ENCODE measurements around the gene SF1. TPM values are rescaled to one million over a fixed set of nuclear protein-coding genes. Genes with fewer than 3 reads are reported as not detected.
A peak's percentile ranks its signal among the peaks of the same experiment; 100 is the strongest.

The SF1 gene
- total RNA-seq, 2 experiments from 2014 or later: 1,632 to 1,657 TPM

DNA sequence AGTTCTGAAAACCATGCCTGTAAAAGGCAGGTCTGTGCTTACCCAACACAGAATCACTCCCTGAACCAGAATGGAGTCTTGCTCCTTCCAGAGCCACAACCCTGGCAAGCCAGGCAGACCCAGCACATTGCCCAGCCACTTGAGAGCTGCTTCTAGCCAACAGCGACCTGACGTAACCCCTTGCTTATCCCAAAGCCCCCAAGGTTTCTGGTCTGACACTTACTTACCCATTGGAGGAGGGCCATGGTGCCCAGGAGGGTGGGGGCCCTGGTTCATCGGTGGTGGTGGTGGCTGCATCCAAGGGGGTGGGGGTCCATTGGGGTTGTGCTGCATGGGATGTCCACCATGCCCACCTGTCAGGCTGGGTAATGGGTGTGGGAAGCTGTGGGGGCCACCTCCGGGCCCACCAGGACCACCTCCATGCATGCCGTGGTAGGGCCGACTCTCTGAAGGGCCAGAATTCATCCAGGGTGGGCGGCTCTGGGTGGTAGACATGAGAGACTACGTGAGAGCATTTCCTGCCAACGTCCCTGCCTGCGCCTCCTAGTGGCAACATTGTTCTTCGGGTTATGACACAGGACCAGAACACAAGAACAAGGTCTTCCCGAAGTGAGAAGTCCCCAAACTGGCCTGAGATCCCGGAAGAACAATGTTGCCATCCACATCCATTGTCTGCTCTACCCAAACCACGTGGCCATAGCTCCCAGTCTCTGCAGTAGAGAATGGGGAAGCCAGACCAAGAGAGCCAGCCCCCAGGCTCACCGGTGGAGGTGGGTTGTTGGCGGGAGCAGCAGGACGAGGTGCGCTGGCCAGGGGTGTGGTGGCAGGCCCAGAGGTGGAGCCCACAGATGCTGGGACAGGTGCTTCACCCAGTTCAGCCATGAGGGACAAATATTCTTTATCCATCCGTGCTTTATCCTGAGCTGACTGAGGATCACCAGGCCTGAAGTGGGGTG, 10.7 kb downstream of the SF1 start:
- peak overlapping the region; percentile 85 for H3K27ac Mint-ChIP-seq
- H3K27me3 Mint-ChIP-seq: no peaks in the 10 kb centered on the region
- DNase-seq (peak; percentile 65 to 91 (median 82)), ATAC-seq (ENCODE audit: poor library complexity) (peak; percentile 24)
- peaks cover 87% of the 10 kb centered on the region for H3K4me1 Mint-ChIP-seq (ENCODE audit: low read depth)
- H3K9me3 Mint-ChIP-seq: no peaks in the 10 kb centered on the region
- Histone ChIP-seq H3K9me3 (ENCODE audit: control insufficient read depth in 1 of 2, insufficient read depth in 1 of 2, low read length in 2 of 2) (no peaks in the 10 kb centered on the region), H3K4me1 (ENCODE audit: insufficient read depth, low read length) (peaks cover 92% of the 10 kb centered on the region), H3K27me3 (ENCODE audit: control insufficient read depth in 1 of 2, insufficient read depth in 2 of 2, low read length in 2 of 2) (no peaks in the 10 kb centered on the region), H3K4me3 (ENCODE audit: low read length) (no peak overlapping the region), H3K27ac (ENCODE audit: low read depth in 1 of 2, low read length in 2 of 2) (peak overlapping the region; percentile 65 to 72), H3K36me3 (ENCODE audit: insufficient read depth, low read length) (peaks cover 100% of the 10 kb centered on the region)
- POLR2A ChIA-PET: interaction anchor here (1.0 to 15.0 kb wide), 3 partner anchors 7 to 108 kb away, joined by 5 to 634 read pairs (median 363); partner anchors contain the start of genes RASGRP2 and SF1
- peak overlapping the region; percentile 84 for H3K4me3 Mint-ChIP-seq
- TF ChIP-seq, protein P1, sequence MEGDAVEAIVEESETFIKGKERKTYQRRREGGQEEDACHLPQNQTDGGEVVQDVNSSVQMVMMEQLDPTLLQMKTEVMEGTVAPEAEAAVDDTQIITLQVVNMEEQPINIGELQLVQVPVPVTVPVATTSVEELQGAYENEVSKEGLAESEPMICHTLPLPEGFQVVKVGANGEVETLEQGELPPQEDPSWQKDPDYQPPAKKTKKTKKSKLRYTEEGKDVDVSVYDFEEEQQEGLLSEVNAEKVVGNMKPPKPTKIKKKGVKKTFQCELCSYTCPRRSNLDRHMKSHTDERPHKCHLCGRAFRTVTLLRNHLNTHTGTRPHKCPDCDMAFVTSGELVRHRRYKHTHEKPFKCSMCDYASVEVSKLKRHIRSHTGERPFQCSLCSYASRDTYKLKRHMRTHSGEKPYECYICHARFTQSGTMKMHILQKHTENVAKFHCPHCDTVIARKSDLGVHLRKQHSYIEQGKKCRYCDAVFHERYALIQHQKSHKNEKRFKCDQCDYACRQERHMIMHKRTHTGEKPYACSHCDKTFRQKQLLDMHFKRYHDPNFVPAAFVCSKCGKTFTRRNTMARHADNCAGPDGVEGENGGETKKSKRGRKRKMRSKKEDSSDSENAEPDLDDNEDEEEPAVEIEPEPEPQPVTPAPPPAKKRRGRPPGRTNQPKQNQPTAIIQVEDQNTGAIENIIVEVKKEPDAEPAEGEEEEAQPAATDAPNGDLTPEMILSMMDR (IDR thresholded peaks at IDR 0.05): peak; percentile 74
- H3K36me3 Mint-ChIP-seq (ENCODE audit: low read depth): peaks cover 100% of the 10 kb centered on the region
- intact Hi-C loops (cut with DNase I, micrococcal nuclease): loop anchor here (1.0 to 2.0 kb wide), 3 partner anchors 10 to 79 kb away; no protein-coding TSS in a partner anchor
- CTCF ChIA-PET: interaction anchor here (0.7 to 1.9 kb wide), 5 partner anchors 9 to 24 kb away, joined by 3 to 13 read pairs (median 4); partner anchors contain the start of genes RASGRP2 and SF1

- Histone ChIP-seq H3K4me3 (ENCODE audit: low read length) (no peak overlapping the region), H3K36me3 (ENCODE audit: insufficient read depth, low read length) (peaks cover 96% of the 10 kb centered on the region), H3K9me3 (ENCODE audit: control insufficient read depth in 1 of 2, insufficient read depth in 1 of 2, low read length in 2 of 2) (no peaks in the 10 kb centered on the region), H3K27ac (ENCODE audit: low read depth in 1 of 2, low read length in 2 of 2) (peak overlapping the region; percentile 65 to 72), H3K4me1 (ENCODE audit: insufficient read depth, low read length) (peaks cover 96% of the 10 kb centered on the region), H3K27me3 (ENCODE audit: control insufficient read depth in 1 of 2, insufficient read depth in 2 of 2, low read length in 2 of 2) (no peaks in the 10 kb centered on the region)
- intact Hi-C loops (cut with DNase I, micrococcal nuclease): loop anchor here (1.0 to 2.0 kb wide), 3 partner anchors 10 to 78 kb away; no protein-coding TSS in a partner anchor
- Mint-ChIP-seq H3K9me3 (no peaks in the 10 kb centered on the region), H3K4me1 (ENCODE audit: low read depth) (peaks cover 87% of the 10 kb centered on the region), H3K27ac (peak overlapping the region; percentile 85), H3K4me3 (no peak overlapping the region), H3K27me3 (no peaks in the 10 kb centered on the region), H3K36me3 (ENCODE audit: low read depth) (peaks cover 100% of the 10 kb centered on the region)
- DNase-seq (peak in 2 of 14 experiments; percentile 26 to 31), ATAC-seq (ENCODE audit: poor library complexity) (no peak)
- POLR2A ChIA-PET: interaction anchor here (12.8 to 15.0 kb wide), 2 partner anchors 8 to 20 kb away, joined by 363 to 634 read pairs; partner anchors contain the start of genes RASGRP2 and SF1
- CTCF ChIA-PET: no interaction called here
- TF ChIP-seq, protein P1 (IDR thresholded peaks at IDR 0.05): no peak
Observed at GRCh38 chr11:64766881-64767280, 11.5 kb downstream of the SF1 start.

DNA sequence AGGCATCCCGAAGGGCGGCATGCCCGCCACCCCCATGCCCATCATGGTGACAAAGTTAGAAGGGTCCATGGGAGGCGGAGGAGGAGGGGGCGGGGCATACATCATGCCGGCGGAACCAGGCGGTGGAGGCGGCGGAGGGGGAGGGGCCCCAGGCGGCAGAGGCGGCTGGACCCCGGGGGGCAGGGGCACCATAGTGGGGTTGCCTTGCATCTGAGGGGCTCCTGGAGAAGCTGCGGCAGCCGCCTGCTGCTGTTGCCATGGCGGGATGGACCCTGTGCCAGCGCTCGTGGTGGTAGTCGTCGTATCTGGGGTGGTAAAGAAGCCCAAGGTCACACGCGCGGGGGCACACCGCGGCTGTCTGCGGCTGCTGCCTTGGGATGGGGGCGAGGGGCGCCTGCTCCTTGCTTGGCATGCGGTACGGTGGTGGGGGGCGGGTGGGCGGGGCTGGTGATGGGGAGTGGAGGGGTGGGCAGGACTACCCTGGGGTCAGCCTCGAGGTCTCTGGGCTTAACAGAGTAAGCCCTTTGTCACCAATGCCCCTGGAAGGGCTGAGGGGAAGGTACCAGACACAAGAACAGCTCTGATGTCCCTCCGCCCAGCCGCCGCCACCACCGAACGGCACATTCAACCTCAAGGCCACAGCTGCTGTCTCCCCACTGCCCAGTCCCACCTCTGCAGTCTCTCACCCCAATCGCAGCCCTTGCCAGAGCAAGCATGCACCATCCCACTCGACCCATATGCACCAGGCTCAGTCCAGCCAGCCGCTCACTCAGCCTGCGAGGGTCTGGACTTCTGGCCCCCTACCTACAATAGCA, 12.3 kb downstream of the SF1 start:
- no peak for ATAC-seq (ENCODE audit: poor library complexity)
- peaks cover 98% of the 10 kb centered on the region for H3K36me3 Mint-ChIP-seq (ENCODE audit: low read depth)
- H3K27me3 Mint-ChIP-seq: no peaks in the 10 kb centered on the region
- no peaks in the 10 kb centered on the region for H3K9me3 ChIP-seq (ENCODE audit: control insufficient read depth in 1 of 2, insufficient read depth in 1 of 2, low read length in 2 of 2)
- H3K4me3 Mint-ChIP-seq: peak overlapping the region; percentile 86
- ChIA-PET POLR2A (interaction anchor here (12.8 to 15.0 kb wide), 2 partner anchors 9 to 20 kb away, joined by 363 to 634 read pairs; partner anchors contain the start of genes RASGRP2 and SF1), CTCF (interaction anchor here (1.7 kb wide), 1 partner anchor 23 kb away, joined by 5 read pairs; the partner anchor contains the start of gene RASGRP2)
- no peaks in the 10 kb centered on the region for H3K9me3 Mint-ChIP-seq
- TF ChIP-seq, protein P1 (IDR thresholded peaks at IDR 0.05): no peak
- peak overlapping the region in 1 of 2 donors; percentile 30 for H3K27ac ChIP-seq (ENCODE audit: low read depth in 1 of 2, low read length in 2 of 2)
- intact Hi-C loops (cut with DNase I, micrococcal nuclease): loop anchor here in 1 of 2 experiments (2.0 kb wide), 1 partner anchor 77 kb away; no protein-coding TSS in a partner anchor
- H3K36me3 ChIP-seq (ENCODE audit: insufficient read depth, low read length): peaks cover 91% of the 10 kb centered on the region
- H3K27ac Mint-ChIP-seq: peak overlapping the region; percentile 85
- peak in 2 of 14 experiments; percentile 34 to 38 for DNase-seq
- H3K4me1 Mint-ChIP-seq (ENCODE audit: low read depth): peaks cover 87% of the 10 kb centered on the region
- peaks cover 97% of the 10 kb centered on the region for H3K4me1 ChIP-seq (ENCODE audit: insufficient read depth, low read length)
- no peaks in the 10 kb centered on the region for H3K27me3 ChIP-seq (ENCODE audit: control insufficient read depth in 1 of 2, insufficient read depth in 2 of 2, low read length in 2 of 2)
- H3K4me3 ChIP-seq (ENCODE audit: low read length): no peak overlapping the region

Data from CD4-positive, alpha-beta T cell (primary cell).